Stimulated activated CD8-positive, alpha-beta memory T cell treated with anti-CD3 and anti-CD28 coated beads, Interleukin-4, amount 100 ng/mL, for 1 hour (primary cell): Measurements from ENCODE around the gene C1orf87.

Experiments
- DNase-seq, 2 donors: peaks; one replicate each; pipeline ENCODE4 v3.0.0-alpha.2; 2020; ENCODE audit warnings: low read depth in 2 of 2, low spot score in 1 of 2

The C1orf87 gene

GRCh38 chr1:60073605-60074278 lies at the start of gene C1orf87:
TSS of gene C1orf87 (minus strand) at chr1:60073770. CDS start at chr1:60072643, 1,127 bp downstream.
- no peak for DNase-seq

GRCh38 chr1:60118085-60118484 lies 44.5 kb upstream of the C1orf87 start:
- no peak for DNase-seq

GRCh38 chr1:60114745-60115318 lies 41.3 kb upstream of the C1orf87 start:
- DNase-seq: no peak

- DNase-seq: no peak
Measured at GRCh38 chr1:60113596-60113995, 40.0 kb upstream of the C1orf87 start.

- DNase-seq: no peak
Measured at GRCh38 chr1:60113028-60113427, 39.5 kb upstream of the C1orf87 start.

- DNase-seq: no peak
Measured at GRCh38 chr1:60111716-60112115, 38.1 kb upstream of the C1orf87 start.

GRCh38 chr1:60111118-60111517 lies 37.5 kb upstream of the C1orf87 start:
- no peak for DNase-seq

- DNase-seq: no peak
Measured at GRCh38 chr1:60108196-60108595, 34.6 kb upstream of the C1orf87 start.

- no peak for DNase-seq
Measured at GRCh38 chr1:60103186-60103585, 29.6 kb upstream of the C1orf87 start.

GRCh38 chr1:60102267-60103061 lies 28.9 kb upstream of the C1orf87 start:
- no peak for DNase-seq

GRCh38 chr1:60101516-60101915 lies 27.9 kb upstream of the C1orf87 start:
- no peak for DNase-seq

GRCh38 chr1:60091195-60091715 lies 17.7 kb upstream of the C1orf87 start:
- no peak for DNase-seq

- DNase-seq: no peak
Measured at GRCh38 chr1:60090655-60091054, 17.1 kb upstream of the C1orf87 start.

- DNase-seq: no peak
Measured at GRCh38 chr1:60088620-60089155, 15.1 kb upstream of the C1orf87 start.

- no peak for DNase-seq
Measured at GRCh38 chr1:60087681-60088080, 14.1 kb upstream of the C1orf87 start.

GRCh38 chr1:60078182-60078581 lies 4.6 kb upstream of the C1orf87 start:
- DNase-seq: no peak

- no peak for DNase-seq
Measured at GRCh38 chr1:60071296-60071695, 2.3 kb downstream of the C1orf87 start.

GRCh38 chr1:60069691-60070090 lies 3.9 kb downstream of the C1orf87 start:
- no peak for DNase-seq

- no peak for DNase-seq
Measured at GRCh38 chr1:60068393-60069045, 5.1 kb downstream of the C1orf87 start.

- DNase-seq: no peak
Measured at GRCh38 chr1:60066001-60066400, 7.6 kb downstream of the C1orf87 start.

- no peak for DNase-seq
Measured at GRCh38 chr1:60065199-60065598, 8.4 kb downstream of the C1orf87 start.
